Hepatocyte (in vitro differentiated cells): Measurements from ENCODE around the gene FAM9A. TPM values are rescaled to one million over a fixed set of nuclear protein-coding genes. Genes with fewer than 3 reads are reported as not detected.
"Not testable (repeated sequence)": the region's sequence is repeated elsewhere in the genome, so short reads cannot be mapped to it uniquely, and the experiment has no call there.

ENCODE experiments used
- DNase-seq: peaks from one replicate; pipeline ENCODE4 v3.0.0-alpha.2; 2016; ENCODE audit warnings: low spot score
- H2AFZ ChIP-seq: fragments of 200-600 bp; sonication (generic); 2 replicates; pipeline ENCODE4 v1.6.0; 2016; ENCODE audit warnings: antibody characterized with exemption, mild to moderate bottlenecking
- H3K27ac ChIP-seq: fragments of 200-600 bp; sonication (generic); 2 replicates; pipeline ENCODE4 v1.5.1; 2016; ENCODE audit warnings: mild to moderate bottlenecking
- H3K27me3 ChIP-seq: fragments of 200-600 bp; sonication (generic); 2 replicates; pipeline ENCODE4 v1.6.1; 2016
- H3K36me3 ChIP-seq: fragments of 200-600 bp; sonication (generic); replicated peaks from 2 replicates; pipeline ENCODE4 v1.5.1; 2016; ENCODE audit warnings: low read depth; ENCODE audit not compliant: insufficient read depth
- H3K4me1 ChIP-seq: fragments of 200-600 bp; sonication (generic); 2 replicates; pipeline ENCODE4 v1.5.1; 2016; ENCODE audit warnings: mild to moderate bottlenecking, moderate library complexity; ENCODE audit not compliant: insufficient read depth
- H3K4me2 ChIP-seq: fragments of 200-600 bp; sonication (generic); 2 replicates; pipeline ENCODE4 v1.6.0; 2016
- H3K4me3 ChIP-seq: fragments of 200-600 bp; sonication (generic); 2 replicates; pipeline ENCODE4 v1.5.1; 2016; ENCODE audit warnings: mild to moderate bottlenecking
- H3K79me2 ChIP-seq: fragments of 200-600 bp; sonication (generic); 2 replicates; pipeline ENCODE4 v1.6.0; 2017; ENCODE audit warnings: mild to moderate bottlenecking
- H3K9me2 ChIP-seq: fragments of 200-600 bp; sonication (generic); replicated peaks from 2 replicates; pipeline ENCODE4 v1.6.0; 2017; ENCODE audit warnings: mild to moderate bottlenecking; ENCODE audit not compliant: insufficient read depth
- H3K9me3 ChIP-seq: fragments of 200-600 bp; sonication (generic); 2 replicates; pipeline ENCODE4 v1.5.1; 2016; ENCODE audit warnings: low read depth, mild to moderate bottlenecking
- H4K20me1 ChIP-seq: fragments of 200-600 bp; sonication (generic); 2 replicates; pipeline ENCODE4 v1.6.0; 2016; ENCODE audit warnings: mild to moderate bottlenecking; ENCODE audit not compliant: insufficient read depth, poor library complexity, severe bottlenecking
- EZH2 ChIP-seq: fragments of 200-600 bp; sonication (generic); IDR thresholded peaks from 2 replicates; pipeline ENCODE4 v1.6.1; 2016; ENCODE audit warnings: antibody characterized with exemption, mild to moderate bottlenecking, borderline replicate concordance
- EZH2phosphoT487 ChIP-seq: fragments of 200-600 bp; sonication (generic); IDR thresholded peaks from one replicate; pipeline ENCODE4 v1.6.1; 2018; ENCODE audit warnings: antibody characterized with exemption, mild to moderate bottlenecking, low read depth, moderate library complexity; ENCODE audit not compliant: unreplicated experiment, severe bottlenecking
- WGBS: methylation state at CpG from one replicate; pipeline ENCODE4 v1.1.6; 2016; ENCODE audit warnings: low lambda C conversion rate; ENCODE audit errors: missing lambda C conversion rate; 5-methylcytosine and 5-hydroxymethylcytosine counted together
- polyA plus RNA-seq: library from polyadenylated mRNA; unstranded; fragments of >200 nt; fragmentation: Nextera tagmentation; extraction: Ambion mirVana; gene quantifications from 2 replicates; pipeline ENCODE4 v1.2.1, GENCODE V29; 2016
- total RNA-seq: library from RNA; depleted of rRNA; stranded (reverse); fragments of >200 nt; gene quantifications from 2 replicates; pipeline ENCODE4 v1.2.3, GENCODE V29; 2014
- TF ChIP-seq, protein P1 (sequence below): fragments of 200-600 bp; sonication (generic); IDR thresholded peaks from 2 replicates; pipeline ENCODE4 v1.5.1; 2016; ENCODE audit warnings: antibody characterized with exemption, mild to moderate bottlenecking; ENCODE audit not compliant: poor library complexity

FAM9A gene
- total and polyA plus RNA-seq, 2 experiments from 2014 or later = not detected

DNA sequence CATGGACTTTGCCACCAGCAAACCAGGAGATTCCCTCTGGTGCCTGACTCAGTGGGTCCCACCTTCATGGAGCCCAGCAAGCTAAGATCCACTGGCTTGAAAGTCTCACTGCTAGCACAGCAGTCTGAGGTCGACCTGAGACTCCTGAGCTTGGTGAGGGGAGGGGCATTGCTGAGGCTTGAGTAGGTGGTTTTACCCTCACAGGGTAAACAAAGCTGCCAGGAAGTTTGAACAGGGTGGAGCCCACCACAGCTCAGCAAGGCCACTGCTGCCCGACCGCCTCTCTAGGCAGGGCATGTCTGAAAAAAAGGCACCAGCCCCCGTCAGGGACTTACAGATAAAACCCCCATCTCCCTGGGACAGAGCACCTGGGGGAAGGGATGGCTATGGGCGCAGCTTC, 28.1 kb downstream of the FAM9A start:
- DNase-seq = no peak
- Histone ChIP-seq H3K4me2 (no peak overlapping the region), H3K4me1 (no peaks in the 10 kb centered on the region), H3K27me3 (no peaks in the 10 kb centered on the region), H3K4me3 (no peak overlapping the region), H4K20me1 (no peaks in the 10 kb centered on the region), H2AFZ (no peak overlapping the region), H3K27ac (no peak overlapping the region), H3K9me3 (no peaks in the 10 kb centered on the region), H3K79me2 (no peaks in the 10 kb centered on the region), H3K9me2 (no peaks in the 10 kb centered on the region), H3K36me3 (no peaks in the 10 kb centered on the region)
- 55% methylated on average over 5 of the region's 5 CpGs for WGBS
- TF ChIP-seq, protein P1, sequence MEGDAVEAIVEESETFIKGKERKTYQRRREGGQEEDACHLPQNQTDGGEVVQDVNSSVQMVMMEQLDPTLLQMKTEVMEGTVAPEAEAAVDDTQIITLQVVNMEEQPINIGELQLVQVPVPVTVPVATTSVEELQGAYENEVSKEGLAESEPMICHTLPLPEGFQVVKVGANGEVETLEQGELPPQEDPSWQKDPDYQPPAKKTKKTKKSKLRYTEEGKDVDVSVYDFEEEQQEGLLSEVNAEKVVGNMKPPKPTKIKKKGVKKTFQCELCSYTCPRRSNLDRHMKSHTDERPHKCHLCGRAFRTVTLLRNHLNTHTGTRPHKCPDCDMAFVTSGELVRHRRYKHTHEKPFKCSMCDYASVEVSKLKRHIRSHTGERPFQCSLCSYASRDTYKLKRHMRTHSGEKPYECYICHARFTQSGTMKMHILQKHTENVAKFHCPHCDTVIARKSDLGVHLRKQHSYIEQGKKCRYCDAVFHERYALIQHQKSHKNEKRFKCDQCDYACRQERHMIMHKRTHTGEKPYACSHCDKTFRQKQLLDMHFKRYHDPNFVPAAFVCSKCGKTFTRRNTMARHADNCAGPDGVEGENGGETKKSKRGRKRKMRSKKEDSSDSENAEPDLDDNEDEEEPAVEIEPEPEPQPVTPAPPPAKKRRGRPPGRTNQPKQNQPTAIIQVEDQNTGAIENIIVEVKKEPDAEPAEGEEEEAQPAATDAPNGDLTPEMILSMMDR = no peak
- TF ChIP-seq EZH2 (no peak), EZH2phosphoT487 (no peak)

DNA sequence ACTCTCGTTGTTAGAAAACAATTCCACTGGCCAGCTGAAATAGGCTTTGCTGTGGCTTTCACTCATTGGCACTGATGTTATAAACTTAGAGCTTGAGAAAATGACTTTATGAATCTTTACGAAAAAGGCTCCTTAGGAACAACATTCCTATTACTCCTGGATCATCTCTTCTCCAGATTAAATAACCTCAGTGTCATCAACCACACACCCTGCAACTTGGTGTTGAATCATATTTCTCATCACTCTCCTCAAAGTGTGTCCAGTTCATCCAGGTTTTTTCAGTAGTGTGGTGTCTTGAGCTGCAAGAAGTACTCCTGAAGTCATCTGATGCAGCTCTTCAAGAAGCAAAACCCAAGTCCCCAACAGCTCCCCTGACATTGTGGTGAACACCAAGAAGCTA, 41.2 kb downstream of the FAM9A start:
- no peak overlapping the region for H3K4me3 ChIP-seq
- H2AFZ ChIP-seq = no peak overlapping the region
- DNase-seq = no peak
- H3K9me3 ChIP-seq = no peaks in the 10 kb centered on the region
- H3K9me2 ChIP-seq = no peaks in the 10 kb centered on the region
- no peak for TF ChIP-seq EZH2phosphoT487
- no peak for TF ChIP-seq EZH2
- TF ChIP-seq, protein P1 = no peak
- no peaks in the 10 kb centered on the region for H3K4me1 ChIP-seq
- WGBS = 74% methylated on average over 2 of the region's 2 CpGs
- no peak overlapping the region for H3K27ac ChIP-seq
- no peaks in the 10 kb centered on the region for H4K20me1 ChIP-seq
- no peaks in the 10 kb centered on the region for H3K27me3 ChIP-seq
- no peaks in the 10 kb centered on the region for H3K36me3 ChIP-seq
- no peaks in the 10 kb centered on the region for H3K79me2 ChIP-seq
- H3K4me2 ChIP-seq = no peak overlapping the region

DNA sequence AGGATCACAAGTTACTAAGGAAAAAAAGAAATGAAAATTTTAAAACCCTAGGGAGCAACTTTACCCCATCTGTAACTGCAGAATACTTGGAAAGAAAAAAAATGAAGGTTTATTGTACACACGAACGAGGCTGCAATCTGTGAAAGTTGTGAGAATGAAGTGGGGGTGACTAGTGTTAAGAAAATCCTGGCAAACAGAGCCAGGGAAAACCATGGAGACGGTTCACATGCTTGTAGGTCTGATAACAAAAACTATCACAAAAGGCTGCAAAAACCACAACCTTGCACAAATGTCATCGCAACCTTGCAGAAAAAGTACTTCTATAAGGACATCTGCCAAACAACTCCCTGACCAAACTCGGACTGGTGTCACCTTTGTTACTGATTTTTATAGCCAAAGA, 42.5 kb downstream of the FAM9A start:
- DNase-seq, H4K20me1 ChIP-seq, H3K9me2 ChIP-seq, H3K27ac ChIP-seq, H3K4me2 ChIP-seq, H3K36me3 ChIP-seq, H3K4me1 ChIP-seq, H3K79me2 ChIP-seq, H3K27me3 ChIP-seq, H2AFZ ChIP-seq, H3K4me3 ChIP-seq, H3K9me3 ChIP-seq: not testable (repeated sequence)
- WGBS = 60% methylated on average over 5 of the region's 5 CpGs

DNA sequence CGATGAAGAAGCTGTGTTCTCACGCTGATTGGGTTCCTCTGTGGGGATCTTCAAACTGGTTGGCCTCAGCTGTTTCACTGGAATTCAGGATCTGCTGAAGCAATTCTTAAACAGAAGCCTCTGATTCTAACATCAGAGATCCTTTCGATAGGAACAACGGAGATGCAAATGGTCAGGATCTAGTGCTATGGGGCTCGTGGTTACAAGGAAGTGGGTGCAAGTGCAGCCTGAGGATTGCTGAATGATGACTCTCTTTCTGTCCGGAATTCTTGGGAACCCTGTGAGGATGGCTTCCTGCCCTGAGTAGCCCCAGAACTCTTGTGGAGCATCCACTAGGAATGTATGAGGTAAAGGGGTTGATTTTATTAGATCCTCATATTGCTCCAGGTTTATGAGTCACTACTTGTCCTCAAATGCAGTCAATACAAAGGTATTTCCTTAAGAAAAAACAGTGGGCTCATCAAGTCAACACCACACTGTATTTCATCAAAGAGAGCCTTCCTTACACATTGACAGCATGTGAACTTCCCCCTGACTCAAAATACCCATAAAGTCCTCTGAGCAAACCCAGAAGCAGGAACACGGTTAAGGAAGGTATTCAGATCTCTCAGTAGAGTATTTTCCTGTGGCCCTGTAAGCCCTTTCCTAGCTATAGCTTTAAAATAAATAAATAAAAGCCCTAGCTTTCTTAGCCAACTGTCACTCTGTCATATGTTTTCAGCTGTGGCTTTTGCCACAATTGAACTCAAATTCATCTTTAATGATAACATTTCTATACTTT, 43.4 kb downstream of the FAM9A start:
- H3K27ac ChIP-seq, H3K9me3 ChIP-seq, H2AFZ ChIP-seq, H3K4me2 ChIP-seq, H4K20me1 ChIP-seq, H3K9me2 ChIP-seq, H3K79me2 ChIP-seq, H3K36me3 ChIP-seq, H3K27me3 ChIP-seq, DNase-seq, H3K4me1 ChIP-seq, H3K4me3 ChIP-seq: not testable (repeated sequence)
- 84% methylated on average over 7 of the region's 7 CpGs for WGBS
